GM21737 (cell line): ENCODE data around the gene CZIB.
"Not testable (repeated sequence)": the region's sequence is repeated elsewhere in the genome, so short reads cannot be mapped to it uniquely, and the experiment has no call there.

Source experiments
- ATAC-seq: cut with Tn5 transposase; IDR thresholded peaks from one replicate; pipeline ENCODE4 v1.9.1; 2021; ENCODE audit warnings: mild to moderate bottlenecking, moderate library complexity; ENCODE audit not compliant: unreplicated experiment

CZIB gene

DNA sequence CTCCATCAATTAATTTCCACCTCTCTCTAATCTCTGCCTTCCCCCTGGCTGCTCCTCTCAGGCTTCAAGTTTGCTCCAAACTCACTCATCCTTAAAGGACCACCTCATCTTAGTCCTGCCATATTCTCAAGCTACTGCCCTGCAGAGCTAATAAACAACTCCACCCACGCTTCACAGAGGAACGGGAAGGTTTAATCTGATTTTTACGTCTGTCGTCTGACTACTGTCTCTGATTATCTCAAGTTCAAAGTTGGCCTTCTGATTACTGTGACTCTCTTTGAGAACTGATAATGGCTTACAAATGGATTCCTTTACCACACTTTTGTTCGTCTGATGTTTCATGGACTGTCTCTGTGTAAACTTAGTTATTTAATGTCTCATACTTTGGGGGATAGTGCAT lies 31.4 kb downstream of the CZIB start:
- no peak for ATAC-seq

DNA sequence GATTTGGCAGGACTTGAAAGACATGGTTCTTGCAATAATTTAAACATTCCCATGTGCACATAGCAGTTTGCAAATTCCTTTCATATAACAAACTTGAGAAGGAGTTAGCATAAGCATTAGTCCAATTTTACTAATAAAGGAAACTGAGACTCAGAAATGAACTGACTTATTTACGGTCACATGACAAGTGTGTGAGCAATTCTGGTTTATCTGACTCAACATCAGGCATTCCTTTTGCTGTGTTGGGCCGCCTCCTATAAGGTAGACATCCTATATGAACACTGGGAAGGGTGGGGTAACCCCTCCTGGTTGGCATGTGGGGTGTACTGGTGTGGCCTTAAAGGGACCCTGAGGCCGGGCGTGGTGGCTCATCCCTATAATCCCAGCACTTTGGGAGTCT lies 32.3 kb downstream of the CZIB start:
- no peak for ATAC-seq

DNA sequence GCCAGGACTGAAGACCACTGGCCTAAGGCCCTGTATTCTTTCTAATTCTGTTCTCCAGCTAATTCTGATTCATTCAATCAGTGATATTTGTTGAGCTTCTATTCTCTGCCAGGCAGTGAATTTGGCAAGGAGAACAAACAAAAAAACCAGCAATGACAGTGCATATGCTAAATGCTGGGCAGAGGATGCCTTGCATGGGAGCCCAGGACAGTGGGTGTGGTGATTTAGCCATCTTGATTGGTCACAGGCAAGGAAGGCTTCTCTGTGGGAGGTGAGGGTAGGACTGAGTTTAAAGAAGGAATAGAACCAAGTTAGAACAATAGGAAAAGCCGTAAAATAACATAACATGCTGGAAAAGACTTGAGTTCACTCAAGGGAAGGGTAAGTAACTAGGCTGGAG lies 33.0 kb downstream of the CZIB start:
- no peak for ATAC-seq

DNA sequence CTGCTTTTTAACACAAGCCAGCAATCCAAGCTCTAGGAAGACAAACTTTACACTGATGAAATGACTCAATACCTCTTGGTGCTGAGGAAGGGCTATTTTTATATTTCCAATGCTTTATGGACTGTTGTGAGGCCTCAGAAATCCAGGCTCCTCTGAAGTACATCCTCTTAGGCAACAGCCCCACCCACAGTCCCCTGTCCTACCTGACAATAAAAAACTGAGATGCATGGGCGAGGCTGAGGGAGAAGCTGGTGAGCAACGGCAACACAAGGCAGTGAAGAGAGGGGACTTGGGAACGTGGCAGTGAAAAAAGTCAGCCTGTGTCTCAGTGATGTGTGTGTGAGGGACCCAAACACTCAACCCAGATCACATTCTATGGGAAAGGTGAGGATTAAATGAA lies 33.9 kb downstream of the CZIB start:
- no peak for ATAC-seq

DNA sequence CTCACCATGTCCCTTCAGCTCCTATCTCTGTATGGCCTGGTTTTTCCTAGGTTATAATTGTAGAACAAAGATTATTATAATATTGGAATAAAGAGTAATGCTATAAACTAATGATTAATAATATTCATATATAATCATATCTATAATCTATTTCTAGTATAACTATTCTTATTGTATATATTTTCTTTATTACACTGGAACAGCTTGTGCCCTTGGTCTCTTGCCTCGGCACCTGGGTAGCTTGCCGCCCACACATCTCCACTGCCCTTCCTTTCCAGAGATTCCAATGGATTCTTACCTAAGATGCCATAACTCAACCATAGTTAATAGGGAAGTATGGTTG lies 34.5 kb downstream of the CZIB start:
- not testable (repeated sequence) for ATAC-seq

DNA sequence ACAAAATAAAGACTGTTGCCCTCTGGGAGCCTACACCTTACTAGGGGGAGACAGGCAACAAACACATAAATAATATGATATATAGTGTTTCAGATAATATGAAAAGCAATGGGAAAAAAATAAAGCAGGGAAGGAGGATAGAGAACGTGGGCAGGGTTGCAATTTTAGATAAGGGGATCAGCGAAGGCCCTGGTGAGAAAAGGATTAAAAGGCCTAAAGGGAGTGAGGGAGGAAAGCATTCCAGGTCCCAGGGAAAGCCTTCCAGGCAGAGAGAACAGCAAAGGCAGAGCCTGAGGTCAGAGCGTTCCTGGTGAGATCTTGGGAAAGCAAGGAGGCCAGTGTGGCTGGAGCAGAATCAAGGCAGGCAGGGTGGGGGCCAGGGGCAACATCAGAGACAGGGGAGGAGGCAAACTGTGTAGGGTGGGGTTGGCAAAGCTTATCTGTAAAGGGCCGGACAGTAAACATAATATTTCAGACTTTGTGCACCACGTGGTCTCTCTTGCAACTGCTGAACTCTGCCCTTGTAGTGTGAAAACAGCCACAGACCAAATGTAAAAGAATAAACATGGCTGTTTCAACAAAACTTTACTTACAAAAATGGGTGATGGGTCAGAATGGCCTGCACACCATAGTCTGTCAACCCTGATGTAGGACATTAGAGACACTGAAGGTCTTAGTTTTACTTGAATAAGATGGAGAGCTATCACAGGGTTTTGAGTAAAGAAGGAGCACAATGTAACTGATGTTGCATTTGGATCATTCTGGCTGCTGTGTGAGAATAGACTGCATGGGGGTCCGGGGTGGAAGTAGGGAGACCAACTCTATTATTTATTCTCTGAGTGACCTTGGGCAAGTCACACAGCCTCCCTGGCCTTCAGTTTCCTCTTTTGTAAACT lies 37.1 kb downstream of the CZIB start:
- no peak for ATAC-seq

DNA sequence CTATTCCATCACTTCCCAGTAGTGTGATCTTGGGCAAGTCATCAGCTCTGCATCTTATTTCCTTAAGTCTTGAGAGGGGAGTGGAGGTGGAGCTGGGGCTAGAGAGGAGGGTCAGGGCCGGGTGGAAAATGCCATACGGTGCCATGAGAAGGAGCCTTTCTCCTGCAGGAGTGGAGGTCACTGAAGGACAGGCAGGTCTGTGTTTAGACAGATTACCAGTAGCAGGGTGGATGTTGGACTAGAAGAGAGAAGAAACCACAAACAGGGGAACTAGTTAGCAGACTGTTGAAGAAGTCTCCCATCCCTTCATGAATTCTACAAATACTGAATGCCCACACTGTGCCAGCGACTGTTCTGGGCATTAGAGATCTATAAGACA lies 37.7 kb downstream of the CZIB start:
- ATAC-seq = no peak

DNA sequence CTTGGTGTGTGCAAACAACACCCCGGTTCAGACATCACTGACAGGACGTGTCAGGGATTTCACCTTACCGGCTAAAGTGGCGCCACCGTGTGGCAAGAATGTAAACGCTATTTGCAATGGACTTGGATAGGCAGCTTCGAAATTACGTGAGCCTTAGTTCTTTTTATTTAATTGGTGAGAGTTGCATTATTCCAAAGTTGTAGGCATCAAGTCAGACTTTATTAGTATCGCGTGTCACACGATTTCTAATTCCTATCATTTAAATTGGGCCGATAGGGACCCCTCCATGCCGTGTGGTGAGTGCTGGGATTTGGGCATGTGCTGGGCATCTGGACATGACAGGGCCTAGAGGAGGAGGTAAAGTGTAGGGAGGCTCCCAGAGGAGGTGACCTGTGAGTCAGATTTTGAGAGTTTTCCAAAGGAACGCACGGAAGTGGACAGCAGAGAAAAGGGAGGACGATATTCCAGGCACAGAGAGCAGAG lies 38.3 kb downstream of the CZIB start:
- no peak for ATAC-seq

DNA sequence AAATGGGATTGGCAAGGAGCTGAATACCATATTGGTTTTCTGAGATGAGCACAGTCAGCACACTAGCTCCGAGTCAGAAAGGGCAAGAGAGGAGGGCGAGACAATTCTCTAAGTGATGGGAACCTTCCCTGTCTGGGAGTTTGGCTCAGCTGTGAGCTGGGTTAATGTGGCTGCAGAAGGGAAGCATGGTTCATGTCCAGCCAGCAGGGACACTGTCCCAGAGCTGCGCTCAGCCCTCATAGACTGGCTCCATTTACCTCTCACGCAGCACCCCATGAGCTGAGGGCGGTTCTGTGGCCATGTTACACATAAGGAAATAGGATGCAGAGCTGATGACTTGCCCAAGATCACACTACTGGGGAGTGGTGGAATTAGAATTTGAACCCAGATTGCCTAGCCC lies 39.5 kb downstream of the CZIB start:
- no peak for ATAC-seq

DNA sequence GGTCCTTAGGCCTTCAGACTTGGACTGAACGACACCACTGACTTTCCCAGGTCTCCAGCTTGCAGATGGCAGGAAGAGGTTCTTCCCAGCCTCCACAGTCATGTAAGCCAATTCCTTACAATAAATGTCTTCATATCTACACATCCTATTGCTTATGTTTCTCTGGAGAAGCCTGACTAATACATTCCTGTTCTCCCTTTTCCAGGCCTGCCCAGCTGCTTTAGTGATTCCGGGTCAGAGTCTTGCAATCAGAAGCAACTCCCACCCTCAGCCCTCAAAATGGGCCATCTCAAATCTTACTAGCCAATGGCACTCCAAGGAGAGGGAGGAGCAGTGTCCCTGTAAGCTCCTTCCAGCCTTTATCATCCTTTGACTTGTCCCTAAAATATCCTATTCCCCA lies 40.2 kb downstream of the CZIB start:
- ATAC-seq = no peak

DNA sequence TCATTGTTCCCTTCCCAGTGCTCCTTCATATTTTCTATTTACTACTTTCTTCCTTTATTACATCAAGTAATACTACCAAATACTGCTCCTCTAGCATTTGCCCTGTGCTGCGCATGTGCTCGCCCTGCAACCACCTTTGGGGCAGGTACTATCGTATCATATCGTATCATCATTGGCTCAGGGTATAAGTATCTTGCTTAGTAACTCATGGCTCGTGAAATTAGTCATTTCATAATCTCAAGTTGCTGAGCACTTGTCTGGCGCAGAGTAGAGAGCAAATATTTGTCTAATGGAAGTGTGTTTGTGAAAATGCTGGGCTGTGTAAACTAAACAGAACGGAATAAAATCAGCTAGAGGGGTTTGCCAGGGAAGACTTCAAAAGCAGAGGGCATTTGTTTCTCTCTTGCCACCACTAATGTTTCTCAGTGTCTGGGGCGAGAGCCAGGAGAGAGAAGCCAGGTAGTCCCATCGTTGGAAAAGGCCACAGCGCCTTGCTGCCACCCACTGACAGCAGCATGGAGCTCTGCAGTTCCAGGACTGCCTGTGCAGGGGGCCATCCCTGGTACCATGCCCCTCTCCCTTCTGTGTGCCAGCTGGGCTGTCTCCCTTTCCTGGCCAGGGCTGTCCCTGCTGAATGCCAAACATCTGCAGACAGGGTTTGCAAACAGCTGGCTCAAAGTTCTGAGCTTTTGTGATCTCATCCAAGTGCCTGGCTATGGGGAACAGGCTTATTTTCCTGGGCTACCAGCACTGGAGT lies 43.8 kb downstream of the CZIB start:
- no peak for ATAC-seq

DNA sequence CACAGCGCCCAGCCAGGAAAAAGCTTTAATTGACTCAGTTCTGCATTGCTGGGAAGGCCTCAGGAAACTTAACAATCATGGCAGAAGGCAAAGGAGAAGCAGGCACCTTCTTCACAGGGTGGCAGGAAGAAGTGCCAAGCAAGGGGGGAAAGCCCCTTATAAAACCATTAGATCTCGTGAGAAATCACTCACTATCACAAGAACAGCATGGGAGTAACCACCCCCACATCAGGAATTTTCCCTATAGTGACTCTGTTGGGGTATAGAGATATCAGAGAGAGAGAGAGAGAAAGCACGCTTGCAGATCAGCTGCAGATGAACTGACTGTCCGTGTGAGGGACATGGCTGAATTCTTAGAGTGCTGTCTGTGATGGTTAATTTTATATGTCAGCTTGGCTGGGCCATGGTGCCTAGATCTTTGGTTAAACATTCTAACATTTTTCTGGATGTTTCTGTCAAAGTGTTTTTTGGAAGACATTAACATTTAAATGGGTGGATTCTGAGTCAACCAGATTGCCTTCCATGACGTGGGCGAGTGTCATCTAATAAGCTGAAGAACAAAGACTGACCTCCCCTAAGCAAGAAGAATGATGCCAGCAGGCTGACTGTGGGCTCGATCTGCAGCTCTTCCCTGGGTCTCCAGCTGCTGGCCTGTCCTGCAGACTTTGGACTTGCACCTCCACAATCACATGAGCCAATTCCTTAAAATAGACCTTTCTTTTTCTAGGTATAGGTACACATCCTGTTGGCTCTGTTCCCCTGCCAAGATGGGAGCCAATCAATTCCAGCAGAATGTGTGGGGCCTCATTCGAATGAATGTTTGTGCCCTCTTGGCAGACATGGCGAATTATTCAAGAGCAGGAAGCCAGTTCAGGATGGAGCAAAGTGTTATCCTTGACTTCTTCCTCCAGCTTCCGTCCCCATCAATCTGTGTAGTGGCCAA lies 45.2 kb downstream of the CZIB start:
- ATAC-seq = no peak

DNA sequence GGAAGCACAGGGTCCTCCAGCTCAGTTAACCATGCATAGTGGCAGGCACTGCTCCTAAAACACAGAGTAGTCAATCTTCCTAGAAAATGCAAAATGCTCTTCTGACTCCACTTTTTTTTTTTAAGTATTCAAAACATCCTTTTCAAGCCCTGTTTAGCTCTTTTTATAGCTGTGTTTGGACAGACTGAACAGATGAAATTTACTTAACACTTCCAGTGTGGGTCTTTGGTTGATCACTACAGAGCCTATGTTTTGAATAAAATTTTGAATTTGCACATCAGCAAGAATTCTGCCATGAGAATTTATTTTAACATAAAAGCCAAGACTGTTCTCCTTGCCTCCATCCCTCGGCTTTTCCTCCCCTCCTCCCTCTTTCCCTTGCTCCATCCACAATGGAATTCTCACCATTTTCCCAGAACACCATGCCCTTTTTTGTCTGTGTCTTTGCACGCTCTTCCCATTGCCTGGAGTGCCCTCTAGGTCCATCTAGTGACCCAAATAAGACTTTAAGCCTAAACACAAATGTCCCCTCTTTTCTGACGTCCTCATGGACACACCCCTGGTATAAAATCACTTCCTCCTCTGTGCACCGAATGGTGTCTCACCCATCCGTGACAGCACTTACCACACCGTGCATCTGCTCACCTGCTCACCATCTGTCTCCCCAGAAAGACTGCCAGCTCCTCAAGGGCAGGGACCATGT lies 47.9 kb downstream of the CZIB start:
- no peak for ATAC-seq

DNA sequence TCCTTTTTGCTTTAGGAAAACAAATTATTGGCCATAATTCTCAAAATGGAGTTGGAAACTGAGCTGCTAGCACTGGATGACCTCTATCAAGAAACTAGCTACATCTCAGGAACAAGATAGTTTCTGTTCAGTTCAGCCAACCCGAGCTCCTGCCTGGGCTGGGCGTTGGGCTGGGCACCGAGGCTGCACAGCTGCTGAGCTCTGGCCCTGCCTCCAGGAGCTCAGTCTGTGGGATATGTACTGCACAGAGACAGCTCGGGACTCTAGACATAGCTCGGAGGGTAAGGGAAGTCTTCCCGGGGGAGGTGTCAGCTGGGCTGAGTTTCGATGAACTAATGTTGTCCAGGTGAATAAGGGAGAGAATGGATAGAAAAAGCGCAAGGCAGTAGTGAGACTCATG lies 53.5 kb downstream of the CZIB start:
- ATAC-seq = no peak

DNA sequence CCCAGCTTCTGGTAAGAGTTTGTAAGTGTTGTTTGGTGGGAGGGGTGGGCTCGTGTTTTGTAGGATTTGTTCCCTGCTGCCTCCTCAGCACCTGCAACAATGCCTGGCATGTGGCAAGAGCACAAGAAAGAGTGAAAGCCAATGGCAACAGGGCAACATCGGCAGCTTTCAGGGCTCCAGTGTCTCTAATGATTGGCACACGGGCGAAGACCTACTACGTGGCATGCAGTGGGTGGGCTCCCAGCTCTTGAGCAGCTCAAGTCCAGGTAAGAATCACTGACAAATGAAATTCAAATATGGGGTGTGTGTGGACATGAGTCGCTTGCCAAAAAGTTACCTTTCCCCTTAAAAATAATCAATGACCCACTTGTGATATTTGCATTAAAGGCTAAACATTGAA lies 54.1 kb downstream of the CZIB start:
- no peak for ATAC-seq

DNA sequence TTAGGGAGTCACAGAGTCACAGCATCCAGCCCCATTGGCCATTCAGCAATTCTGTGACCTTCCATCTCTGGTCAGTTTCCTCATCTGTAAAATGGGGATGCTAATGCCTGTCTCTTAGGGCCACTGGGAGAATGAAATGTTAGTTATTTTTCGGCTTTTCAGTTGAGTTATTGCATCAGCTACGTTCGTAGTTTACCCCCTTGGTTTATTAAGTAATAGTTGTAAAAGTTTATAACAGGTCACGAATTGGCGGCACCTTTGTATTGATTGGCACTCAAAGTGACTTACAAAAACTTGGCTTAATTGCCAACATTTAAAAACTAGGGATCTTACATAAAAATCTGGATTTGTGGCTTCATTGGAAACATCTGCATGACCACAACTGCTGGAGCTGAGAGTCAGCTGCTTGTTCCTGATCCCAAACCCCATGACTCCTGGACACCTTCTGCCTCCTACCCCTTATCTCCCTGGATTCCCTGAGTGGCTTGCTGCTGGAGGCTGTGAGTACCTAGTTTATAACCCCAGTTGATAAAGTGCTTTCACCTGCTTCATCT lies 54.9 kb downstream of the CZIB start:
- no peak for ATAC-seq
